GM19035 (cell line): ENCODE data around the gene MUC3A.

ENCODE experiments used
- ATAC-seq: cut with Tn5 transposase; IDR thresholded peaks from one replicate; pipeline ENCODE4 v1.9.1; 2021; ENCODE audit not compliant: unreplicated experiment

Gene MUC3A

GRCh38 chr7:100946766-100947365 lies 2.5 kb upstream of the MUC3A start:
- ATAC-seq, result no peak

GRCh38 chr7:100947792-100948191 lies 1.5 kb upstream of the MUC3A start:
- no peak for ATAC-seq

GRCh38 chr7:100949933-100950443 lies 654 bp downstream of the MUC3A start:
- ATAC-seq, result no peak

GRCh38 chr7:100951172-100951571 lies 1.8 kb downstream of the MUC3A start:
- no peak for ATAC-seq

- no peak for ATAC-seq
Observed at GRCh38 chr7:100951888-100952560, 2.7 kb downstream of the MUC3A start.

GRCh38 chr7:100952641-100953040 lies 3.3 kb downstream of the MUC3A start:
- no peak for ATAC-seq

- no peak for ATAC-seq
Observed at GRCh38 chr7:100957832-100958421, 8.6 kb downstream of the MUC3A start.

GRCh38 chr7:100959894-100960293 lies 10.6 kb downstream of the MUC3A start:
- no peak for ATAC-seq

GRCh38 chr7:100962537-100962936 lies 13.2 kb downstream of the MUC3A start:
- ATAC-seq, result no peak

- ATAC-seq, result no peak
Observed at GRCh38 chr7:100963386-100963785, 14.1 kb downstream of the MUC3A start.

- ATAC-seq, result no peak
Observed at GRCh38 chr7:100963874-100964273, 14.5 kb downstream of the MUC3A start.

- ATAC-seq, result no peak
Observed at GRCh38 chr7:100964630-100965029, 15.3 kb downstream of the MUC3A start.

- no peak for ATAC-seq
Observed at GRCh38 chr7:100965045-100965722, 15.8 kb downstream of the MUC3A start.

GRCh38 chr7:100965723-100966541 lies 16.6 kb downstream of the MUC3A start:
- no peak for ATAC-seq

- ATAC-seq, result no peak
Observed at GRCh38 chr7:100966542-100967291, 17.4 kb downstream of the MUC3A start.

GRCh38 chr7:100967292-100967863 lies 18.0 kb downstream of the MUC3A start:
- no peak for ATAC-seq

GRCh38 chr7:100968031-100968430 lies 18.7 kb downstream of the MUC3A start:
- no peak for ATAC-seq

GRCh38 chr7:100968650-100969049 lies 19.3 kb downstream of the MUC3A start:
- ATAC-seq, result no peak

GRCh38 chr7:100969066-100969615 lies 19.8 kb downstream of the MUC3A start, which contains the start of gene MUC12:
Gene MUC12, plus strand, starts transcription at chr7:100969565. Its CDS starts 58 bp downstream, at chr7:100969623.
- no peak for ATAC-seq
